HCT116 (cell line): ENCODE results near the gene DYNLRB1. TPM values are rescaled to one million over a fixed set of nuclear protein-coding genes. Genes with fewer than 3 reads are reported as not detected.

Source experiments
- ATAC-seq: fragments of 200-7000 bp; cut with Tn5 transposase; 2 replicates; pipeline ENCODE4 v1.9.1; 2020; ENCODE audit warnings: mild to moderate bottlenecking, moderate library complexity
- BruUV-seq: library from RNA; stranded (reverse); fragments of 400-500 nt; replicated peaks from 2 replicates; lab custom pipeline; 2021; lab: Mats Ljungman, UMichigan
- CTCF ChIA-PET: fragments of 300-600 bp; sonication (Branson Sonifier 250); formaldehyde crosslinking; loops from one replicate; lab custom pipeline; 2021; ENCODE audit warnings: antibody characterized with exemption; lab: Charles Lee
- POLR2A ChIA-PET: fragments of 300-600, 350-600 bp; sonication (Branson Sonifier 250); formaldehyde crosslinking; loops from one replicate; lab custom pipeline; 2021; ENCODE audit warnings: antibody characterized with exemption; lab: Charles Lee
- RAD21 ChIA-PET, 2 experiments: fragments of 300-600 bp; sonication (Branson Sonifier 250); formaldehyde crosslinking; loops; one replicate each; lab custom pipeline; 2023; ENCODE audit warnings: low total read pairs in 2 of 2; ENCODE audit not compliant: uncharacterized antibody in 2 of 2, unreplicated experiment in 2 of 2, low non-redundant PET in 1 of 2; lab: Charles Lee
- DNase-seq: peaks from one replicate; pipeline ENCODE4 v3.0.0-alpha.2; 2010; ENCODE audit warnings: low read depth, low spot score
- H2AFZ ChIP-seq: fragments of 200-600 bp; shearing (Covaris generic), sonication (generic); 2 replicates; pipeline ENCODE4 v1.6.1; 2017; ENCODE audit warnings: low read depth, mixed run types, mixed read lengths, antibody characterized with exemption, low read length; ENCODE audit not compliant: poor library complexity, severe bottlenecking
- H3K27ac ChIP-seq: 2 replicates; pipeline ENCODE4 v1.5.1; 2012; ENCODE audit warnings: low read depth, low read length
- H3K27me3 ChIP-seq: fragments of 200-600 bp; sonication (generic); 2 replicates; pipeline ENCODE4 v1.6.1; 2016; ENCODE audit warnings: mixed run types, low read length, mixed read lengths; ENCODE audit not compliant: insufficient read depth
- H3K36me3 ChIP-seq, 2 experiments: fragments of 200-500 bp in 1 of 2; fragments of 200-600 bp in 1 of 2; sonication (Bioruptor generic) in 1 of 2; sonication (generic) in 1 of 2; 2 replicates each; pipeline versions ENCODE4 v1.5.1 to v1.6.1; 2014 to 2016; ENCODE audit warnings: low read length in 2 of 2, inconsistent platforms in 1 of 2, mixed read lengths in 1 of 2, mixed run types in 1 of 2; ENCODE audit not compliant: insufficient read depth in 2 of 2, control insufficient read depth in 1 of 2
- H3K4me1 ChIP-seq, 2 experiments: fragments of 200-600 bp in 1 of 2; sonication (generic) in 1 of 2; 2 replicates each; pipeline versions ENCODE4 v1.5.1 to v1.6.1; 2012 to 2017; ENCODE audit warnings: low read length in 2 of 2, inconsistent platforms in 1 of 2, mild to moderate bottlenecking in 1 of 2, mixed read lengths in 1 of 2, mixed run types in 1 of 2, moderate library complexity in 1 of 2; ENCODE audit not compliant: insufficient read depth in 2 of 2, control insufficient read depth in 1 of 2
- H3K4me2 ChIP-seq: fragments of 200-600 bp; sonication (generic); 2 replicates; pipeline ENCODE4 v1.6.1; 2017; ENCODE audit warnings: mixed run types, low read length, mixed read lengths
- H3K4me3 ChIP-seq, 2 experiments: fragments of 200-600 bp in 1 of 2; sonication (generic) in 1 of 2; replicated peaks in 1 of 2; 2 replicates each; pipeline ENCODE4 v1.5.1; 2011 to 2016; ENCODE audit warnings: low read length in 2 of 2, control low read depth in 1 of 2, low read depth in 1 of 2, mild to moderate bottlenecking in 1 of 2, mixed read lengths in 1 of 2, mixed run types in 1 of 2
- H3K79me2 ChIP-seq: fragments of 200-600 bp; sonication (generic); 2 replicates; pipeline ENCODE4 v1.6.1; 2017; ENCODE audit warnings: mild to moderate bottlenecking, mixed run types, low read length, moderate library complexity, mixed read lengths; ENCODE audit not compliant: insufficient read depth
- H3K9ac ChIP-seq: fragments of 200-600 bp; sonication (generic); 2 replicates; pipeline ENCODE4 v1.6.1; 2016; ENCODE audit warnings: low read length, mixed read lengths
- H3K9me2 ChIP-seq: fragments of 200-600 bp; sonication (generic), shearing (Covaris generic); 2 replicates; pipeline ENCODE4 v1.6.1; 2017; ENCODE audit warnings: mixed run types, mild to moderate bottlenecking, moderate library complexity; ENCODE audit not compliant: insufficient read depth
- H3K9me3 ChIP-seq, 2 experiments: fragments of 200-500 bp in 1 of 2; fragments of 200-600 bp in 1 of 2; sonication (Bioruptor generic) in 1 of 2; sonication (generic) in 1 of 2; 2 replicates each; pipeline ENCODE4 v1.6.1; 2014 to 2017; ENCODE audit warnings: low read length in 2 of 2, mixed read lengths in 2 of 2, inconsistent platforms in 1 of 2, low read depth in 1 of 2, mild to moderate bottlenecking in 1 of 2, mixed run types in 1 of 2, moderate library complexity in 1 of 2; ENCODE audit not compliant: control insufficient read depth in 1 of 2, insufficient read depth in 1 of 2
- H4K20me1 ChIP-seq: fragments of 200-600 bp; sonication (generic), shearing (Covaris generic); 2 replicates; pipeline ENCODE4 v1.6.1; 2017; ENCODE audit warnings: mixed run types, mild to moderate bottlenecking, moderate library complexity; ENCODE audit not compliant: insufficient read depth
- CEBPB ChIP-seq: IDR thresholded peaks from 2 replicates; pipeline ENCODE4 v1.6.1; 2012; ENCODE audit warnings: low read depth
- MAX ChIP-seq: IDR thresholded peaks from 2 replicates; pipeline ENCODE4 v1.6.1; 2012
- POLR2AphosphoS5 ChIP-seq: IDR thresholded peaks from 2 replicates; pipeline ENCODE4 v1.6.1; 2011; ENCODE audit warnings: mild to moderate bottlenecking, low read depth, low read length, moderate library complexity
- REST ChIP-seq: IDR thresholded peaks from 2 replicates; pipeline ENCODE4 v1.6.1; 2012; ENCODE audit warnings: low read depth
- intact Hi-C: fragments of 100-400 bp; cut with micrococcal nuclease; formaldehyde crosslinking; loops from 2 replicates; pipeline ENCODE4 v1.10.0; 2022
- total RNA-seq: library from RNA; stranded (reverse); gene quantifications from one replicate; pipeline ENCODE4 v1.2.1, GENCODE V29; 2021; ENCODE audit not compliant: unreplicated experiment

DYNLRB1 gene
- total RNA-seq, 1 experiment from 2014 or later: 106 TPM

- no peak for DNase-seq
- Histone ChIP-seq H3K27me3 (no peaks in the 10 kb centered on the region), H4K20me1 (no peaks in the 10 kb centered on the region; the same call in 1 of the 2 replicates), H3K79me2 (peaks cover 29% of the 10 kb centered on the region), H3K4me2 (no peak overlapping the region), H3K4me3 (no peak overlapping the region), H3K27ac (no peak overlapping the region), H3K36me3 (peaks cover 16 to 53% of the 10 kb centered on the region in 2 experiments), H3K9me3 (no peaks in the 10 kb centered on the region), H3K9ac (no peak overlapping the region), H3K9me2 (no peaks in the 10 kb centered on the region), H3K4me1 (peaks cover 18% of the 10 kb centered on the region in 2 experiments), H2AFZ (no peak overlapping the region)
- no peak for ATAC-seq
- no TSS peak for BruUV-seq
- ChIA-PET CTCF (no interaction called here), POLR2A (interaction anchor here (0.7 kb wide), 1 partner anchor 8 kb away, joined by 3 read pairs; no protein-coding TSS in a partner anchor), RAD21 (interaction anchor here in 1 of 2 experiments (0.6 kb wide), 1 partner anchor 305 kb away, joined by 3 read pairs; no protein-coding TSS in a partner anchor)
- intact Hi-C loops: no loop called here
- no peak for TF ChIP-seq MAX
- TF ChIP-seq CEBPB: no peak
- no peak for TF ChIP-seq REST
- no peak for TF ChIP-seq POLR2AphosphoS5
These were observed 14.1 kb downstream of the DYNLRB1 start for GRCh38 chr20:34530342-34530741.
